Karpas-422 (cell line): ENCODE measurements around the gene SCGB1D2. TPM values are rescaled to one million over a fixed set of nuclear protein-coding genes. Genes with fewer than 3 reads are reported as not detected.

Source experiments
- DNase-seq: peaks from one replicate; pipeline ENCODE4 v3.0.0-alpha.2; 2015
- H2AFZ ChIP-seq: fragments of 200-600 bp; sonication (generic); 2 replicates; pipeline ENCODE4 v1.6.1; 2014; ENCODE audit warnings: antibody characterized with exemption, low read length, mixed read lengths
- H3K27ac ChIP-seq: fragments of 200-600 bp; sonication (generic); 2 replicates; pipeline ENCODE4 v1.5.1; 2014; ENCODE audit warnings: mild to moderate bottlenecking, low read length, moderate library complexity
- H3K27me3 ChIP-seq: fragments of 200-600 bp; sonication (generic); 2 replicates; pipeline ENCODE4 v1.6.1; 2014; ENCODE audit warnings: low read length, mixed read lengths
- H3K36me3 ChIP-seq: fragments of 200-600 bp; sonication (generic); 2 replicates; pipeline ENCODE4 v1.6.1; 2014; ENCODE audit warnings: low read length, mixed read lengths; ENCODE audit not compliant: insufficient read depth
- H3K4me1 ChIP-seq: fragments of 200-600 bp; sonication (generic); 2 replicates; pipeline ENCODE4 v1.6.1; 2014; ENCODE audit warnings: mild to moderate bottlenecking, low read length, mixed read lengths
- H3K4me2 ChIP-seq: fragments of 200-600 bp; sonication (generic); 2 replicates; pipeline ENCODE4 v1.6.1; 2014; ENCODE audit warnings: low read length, low read depth, mild to moderate bottlenecking; ENCODE audit not compliant: poor library complexity, severe bottlenecking
- H3K4me3 ChIP-seq: fragments of 200-600 bp; sonication (generic); 2 replicates; pipeline ENCODE4 v1.5.1; 2014; ENCODE audit warnings: mild to moderate bottlenecking, antibody characterized with exemption, low read length, mixed read lengths
- H3K79me2 ChIP-seq: fragments of 200-600 bp; sonication (generic); 2 replicates; pipeline ENCODE4 v1.6.1; 2014; ENCODE audit warnings: mild to moderate bottlenecking, low read length, mixed read lengths
- H3K9ac ChIP-seq: fragments of 200-600 bp; sonication (generic); 2 replicates; pipeline ENCODE4 v1.6.0; 2014; ENCODE audit warnings: low read length
- H3K9me2 ChIP-seq: fragments of 200-600 bp; sonication (generic), shearing (Covaris generic); replicated peaks from 2 replicates; pipeline ENCODE4 v1.6.0; 2014; ENCODE audit warnings: mild to moderate bottlenecking, low read length, moderate library complexity; ENCODE audit not compliant: insufficient read depth
- H3K9me3 ChIP-seq: fragments of 300-700, 200-600 bp; sonication (generic); 2 replicates; pipeline ENCODE4 v1.6.1; 2014; ENCODE audit warnings: low read length, mixed read lengths
- H4K20me1 ChIP-seq: fragments of 200-600 bp; sonication (generic); 2 replicates; pipeline ENCODE4 v1.6.1; 2014; ENCODE audit warnings: mild to moderate bottlenecking, antibody characterized with exemption, low read length, low read depth; ENCODE audit not compliant: insufficient read depth
- total RNA-seq: library from RNA; depleted of rRNA; stranded (reverse); fragments of >200 nt; shearing (Covaris generic); gene quantifications from 2 replicates; pipeline ENCODE4 v1.2.3, GENCODE V29; 2014; ENCODE audit warnings: low replicate concordance

SCGB1D2 gene
- total RNA-seq, 1 experiment from 2014 or later, result not detected

- Histone ChIP-seq H3K9me2 (no peaks in the 10 kb centered on the region), H3K9ac (no peak overlapping the region), H3K4me1 (no peaks in the 10 kb centered on the region), H3K27me3 (no peaks in the 10 kb centered on the region), H3K79me2 (no peaks in the 10 kb centered on the region), H4K20me1 (no peaks in the 10 kb centered on the region), H2AFZ (no peak overlapping the region), H3K9me3 (no peaks in the 10 kb centered on the region), H3K36me3 (no peaks in the 10 kb centered on the region), H3K4me2 (no peak overlapping the region), H3K4me3 (no peak overlapping the region), H3K27ac (no peak overlapping the region)
- no peak for DNase-seq
Observed at GRCh38 chr11:62238151-62238550, 3.9 kb upstream of the SCGB1D2 start.

- Histone ChIP-seq H3K79me2 (no peaks in the 10 kb centered on the region), H3K9me2 (no peaks in the 10 kb centered on the region), H3K27ac (no peak overlapping the region), H3K4me3 (no peak overlapping the region), H3K9me3 (no peaks in the 10 kb centered on the region), H3K4me1 (no peaks in the 10 kb centered on the region), H2AFZ (no peak overlapping the region), H3K27me3 (no peaks in the 10 kb centered on the region), H3K36me3 (no peaks in the 10 kb centered on the region), H3K9ac (no peak overlapping the region), H3K4me2 (no peak overlapping the region), H4K20me1 (no peaks in the 10 kb centered on the region)
- DNase-seq, result no peak
Observed at GRCh38 chr11:62241095-62241494, 944 bp upstream of the SCGB1D2 start.

GRCh38 chr11:62245271-62245753 lies 3.3 kb downstream of the SCGB1D2 start:
- no peak overlapping the region for H3K4me3 ChIP-seq
- no peaks in the 10 kb centered on the region for H3K9me3 ChIP-seq
- no peaks in the 10 kb centered on the region for H3K79me2 ChIP-seq
- no peaks in the 10 kb centered on the region for H3K9me2 ChIP-seq
- no peak overlapping the region for H3K4me2 ChIP-seq
- no peaks in the 10 kb centered on the region for H3K36me3 ChIP-seq
- no peak overlapping the region for H3K27ac ChIP-seq
- H3K9ac ChIP-seq, result no peak overlapping the region
- no peaks in the 10 kb centered on the region for H3K4me1 ChIP-seq
- H3K27me3 ChIP-seq, result no peaks in the 10 kb centered on the region
- no peaks in the 10 kb centered on the region for H4K20me1 ChIP-seq
- peak; percentile 66 for DNase-seq
- H2AFZ ChIP-seq, result no peak overlapping the region

GRCh38 chr11:62251698-62252097 lies 9.7 kb downstream of the SCGB1D2 start:
- H3K27me3 ChIP-seq, result no peaks in the 10 kb centered on the region
- no peak overlapping the region for H3K4me3 ChIP-seq
- H2AFZ ChIP-seq, result no peak overlapping the region
- no peaks in the 10 kb centered on the region for H3K4me1 ChIP-seq
- DNase-seq, result no peak
- no peaks in the 10 kb centered on the region; the same call in 1 of the 2 replicates for H3K36me3 ChIP-seq
- no peaks in the 10 kb centered on the region for H3K9me2 ChIP-seq
- no peaks in the 10 kb centered on the region for H3K79me2 ChIP-seq
- H3K27ac ChIP-seq, result no peak overlapping the region
- peaks cover 16% of the 10 kb centered on the region; the same call in 1 of the 2 replicates for H3K9me3 ChIP-seq
- no peak overlapping the region for H3K9ac ChIP-seq
- H3K4me2 ChIP-seq, result no peak overlapping the region
- no peaks in the 10 kb centered on the region for H4K20me1 ChIP-seq

GRCh38 chr11:62253999-62254542 lies 12.0 kb downstream of the SCGB1D2 start:
- no peaks in the 10 kb centered on the region for H3K27me3 ChIP-seq
- H3K27ac ChIP-seq, result no peak overlapping the region
- H4K20me1 ChIP-seq, result no peaks in the 10 kb centered on the region
- H3K4me2 ChIP-seq, result no peak overlapping the region
- no peak for DNase-seq
- H3K36me3 ChIP-seq, result no peaks in the 10 kb centered on the region; the same call in 1 of the 2 replicates
- no peak overlapping the region for H3K4me3 ChIP-seq
- H3K4me1 ChIP-seq, result no peaks in the 10 kb centered on the region
- no peaks in the 10 kb centered on the region for H3K79me2 ChIP-seq
- H3K9ac ChIP-seq, result no peak overlapping the region
- H2AFZ ChIP-seq, result no peak overlapping the region
- peaks cover 16% of the 10 kb centered on the region; the same call in 1 of the 2 replicates for H3K9me3 ChIP-seq
- H3K9me2 ChIP-seq, result no peaks in the 10 kb centered on the region

- no peaks in the 10 kb centered on the region for H3K79me2 ChIP-seq
- no peak overlapping the region for H3K9ac ChIP-seq
- no peaks in the 10 kb centered on the region for H3K4me1 ChIP-seq
- no peak overlapping the region for H3K4me2 ChIP-seq
- no peak overlapping the region for H3K27ac ChIP-seq
- H2AFZ ChIP-seq, result no peak overlapping the region
- DNase-seq, result no peak
- no peaks in the 10 kb centered on the region for H3K36me3 ChIP-seq
- no peaks in the 10 kb centered on the region for H3K27me3 ChIP-seq
- H4K20me1 ChIP-seq, result no peaks in the 10 kb centered on the region
- H3K4me3 ChIP-seq, result no peak overlapping the region
- H3K9me3 ChIP-seq, result peaks cover 11% of the 10 kb centered on the region; the same call in 1 of the 2 replicates
- H3K9me2 ChIP-seq, result no peaks in the 10 kb centered on the region
Observed at GRCh38 chr11:62256281-62256680, 14.2 kb downstream of the SCGB1D2 start.

- Histone ChIP-seq H3K9me2 (no peaks in the 10 kb centered on the region), H3K36me3 (no peaks in the 10 kb centered on the region), H3K79me2 (no peaks in the 10 kb centered on the region), H4K20me1 (no peaks in the 10 kb centered on the region), H3K27me3 (no peaks in the 10 kb centered on the region), H3K4me2 (no peak overlapping the region), H3K4me1 (no peaks in the 10 kb centered on the region), H2AFZ (no peak overlapping the region), H3K27ac (no peak overlapping the region), H3K4me3 (no peak overlapping the region), H3K9me3 (no peaks in the 10 kb centered on the region), H3K9ac (no peak overlapping the region)
- DNase-seq, result no peak
Observed at GRCh38 chr11:62260261-62260953, 18.4 kb downstream of the SCGB1D2 start.

- H3K9me2 ChIP-seq, result no peaks in the 10 kb centered on the region
- no peaks in the 10 kb centered on the region for H3K36me3 ChIP-seq
- DNase-seq, result no peak
- H3K4me1 ChIP-seq, result no peaks in the 10 kb centered on the region
- no peak overlapping the region for H2AFZ ChIP-seq
- H3K27me3 ChIP-seq, result no peaks in the 10 kb centered on the region
- H3K27ac ChIP-seq, result no peak overlapping the region
- H4K20me1 ChIP-seq, result no peaks in the 10 kb centered on the region
- no peak overlapping the region for H3K4me3 ChIP-seq
- no peak overlapping the region for H3K4me2 ChIP-seq
- H3K79me2 ChIP-seq, result no peaks in the 10 kb centered on the region
- H3K9ac ChIP-seq, result no peak overlapping the region
- H3K9me3 ChIP-seq, result no peaks in the 10 kb centered on the region
Observed at GRCh38 chr11:62264004-62264403, 22.0 kb downstream of the SCGB1D2 start.
